Measurements from ENCODE around the gene MRPS17.
"Not testable (repeated sequence)": the region's sequence is repeated elsewhere in the genome, so short reads cannot be mapped to it uniquely, and the experiment has no call there.

GRCh38 chr7:55952352-55952671 is 635 bp downstream of the MRPS17 start:
- TF ChIP-seq, protein P1, sequence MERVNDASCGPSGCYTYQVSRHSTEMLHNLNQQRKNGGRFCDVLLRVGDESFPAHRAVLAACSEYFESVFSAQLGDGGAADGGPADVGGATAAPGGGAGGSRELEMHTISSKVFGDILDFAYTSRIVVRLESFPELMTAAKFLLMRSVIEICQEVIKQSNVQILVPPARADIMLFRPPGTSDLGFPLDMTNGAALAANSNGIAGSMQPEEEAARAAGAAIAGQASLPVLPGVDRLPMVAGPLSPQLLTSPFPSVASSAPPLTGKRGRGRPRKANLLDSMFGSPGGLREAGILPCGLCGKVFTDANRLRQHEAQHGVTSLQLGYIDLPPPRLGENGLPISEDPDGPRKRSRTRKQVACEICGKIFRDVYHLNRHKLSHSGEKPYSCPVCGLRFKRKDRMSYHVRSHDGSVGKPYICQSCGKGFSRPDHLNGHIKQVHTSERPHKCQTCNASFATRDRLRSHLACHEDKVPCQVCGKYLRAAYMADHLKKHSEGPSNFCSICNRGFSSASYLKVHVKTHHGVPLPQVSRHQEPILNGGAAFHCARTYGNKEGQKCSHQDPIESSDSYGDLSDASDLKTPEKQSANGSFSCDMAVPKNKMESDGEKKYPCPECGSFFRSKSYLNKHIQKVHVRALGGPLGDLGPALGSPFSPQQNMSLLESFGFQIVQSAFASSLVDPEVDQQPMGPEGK (CRISPR knock-in tag; IDR thresholded peaks at IDR 0.05; ENCODE audit: borderline replicate concordance): not testable (repeated sequence)
- not testable (repeated sequence) for TF ChIP-seq MAZ (CRISPR knock-in tag; conservative IDR thresholded peaks at IDR 0.05 in 1 of 2, IDR thresholded peaks at IDR 0.05 in 1 of 2); EHMT2 (IDR thresholded peaks at IDR 0.05); NBN (IDR thresholded peaks at IDR 0.05; ENCODE audit: low read depth); MTF1 (CRISPR knock-in tag; IDR thresholded peaks at IDR 0.05; ENCODE audit: borderline replicate concordance); USF1 (CRISPR knock-in tag; IDR thresholded peaks at IDR 0.05)
- TF ChIP-seq, protein P2, sequence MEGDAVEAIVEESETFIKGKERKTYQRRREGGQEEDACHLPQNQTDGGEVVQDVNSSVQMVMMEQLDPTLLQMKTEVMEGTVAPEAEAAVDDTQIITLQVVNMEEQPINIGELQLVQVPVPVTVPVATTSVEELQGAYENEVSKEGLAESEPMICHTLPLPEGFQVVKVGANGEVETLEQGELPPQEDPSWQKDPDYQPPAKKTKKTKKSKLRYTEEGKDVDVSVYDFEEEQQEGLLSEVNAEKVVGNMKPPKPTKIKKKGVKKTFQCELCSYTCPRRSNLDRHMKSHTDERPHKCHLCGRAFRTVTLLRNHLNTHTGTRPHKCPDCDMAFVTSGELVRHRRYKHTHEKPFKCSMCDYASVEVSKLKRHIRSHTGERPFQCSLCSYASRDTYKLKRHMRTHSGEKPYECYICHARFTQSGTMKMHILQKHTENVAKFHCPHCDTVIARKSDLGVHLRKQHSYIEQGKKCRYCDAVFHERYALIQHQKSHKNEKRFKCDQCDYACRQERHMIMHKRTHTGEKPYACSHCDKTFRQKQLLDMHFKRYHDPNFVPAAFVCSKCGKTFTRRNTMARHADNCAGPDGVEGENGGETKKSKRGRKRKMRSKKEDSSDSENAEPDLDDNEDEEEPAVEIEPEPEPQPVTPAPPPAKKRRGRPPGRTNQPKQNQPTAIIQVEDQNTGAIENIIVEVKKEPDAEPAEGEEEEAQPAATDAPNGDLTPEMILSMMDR (IDR thresholded peaks at IDR 0.05 in 2 of 3, conservative IDR thresholded peaks at IDR 0.05 in 1 of 3; ENCODE audit: insufficient read depth in 2 of 3, low read depth in 1 of 3, low read length in 3 of 3): not testable (repeated sequence)
- TF ChIP-seq, protein P3, sequence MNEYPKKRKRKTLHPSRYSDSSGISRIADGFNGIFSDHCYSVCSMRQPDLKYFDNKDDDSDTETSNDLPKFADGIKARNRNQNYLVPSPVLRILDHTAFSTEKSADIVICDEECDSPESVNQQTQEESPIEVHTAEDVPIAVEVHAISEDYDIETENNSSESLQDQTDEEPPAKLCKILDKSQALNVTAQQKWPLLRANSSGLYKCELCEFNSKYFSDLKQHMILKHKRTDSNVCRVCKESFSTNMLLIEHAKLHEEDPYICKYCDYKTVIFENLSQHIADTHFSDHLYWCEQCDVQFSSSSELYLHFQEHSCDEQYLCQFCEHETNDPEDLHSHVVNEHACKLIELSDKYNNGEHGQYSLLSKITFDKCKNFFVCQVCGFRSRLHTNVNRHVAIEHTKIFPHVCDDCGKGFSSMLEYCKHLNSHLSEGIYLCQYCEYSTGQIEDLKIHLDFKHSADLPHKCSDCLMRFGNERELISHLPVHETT (CRISPR knock-in tag; conservative IDR thresholded peaks at IDR 0.05 in 1 of 2, IDR thresholded peaks at IDR 0.05 in 1 of 2): not testable (repeated sequence)
- TF ChIP-seq, protein P4, sequence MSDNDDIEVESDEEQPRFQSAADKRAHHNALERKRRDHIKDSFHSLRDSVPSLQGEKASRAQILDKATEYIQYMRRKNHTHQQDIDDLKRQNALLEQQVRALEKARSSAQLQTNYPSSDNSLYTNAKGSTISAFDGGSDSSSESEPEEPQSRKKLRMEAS (CRISPR knock-in tag; IDR thresholded peaks at IDR 0.05): not testable (repeated sequence)
